Sigmoid colon (tissue), 4 donors: ENCODE results near the gene RHBDD3.

Experiments
- CTCF ChIP-seq, 4 experiments: fragments of 450-650 bp in 3 of 4; fragments of 200-600 bp in 1 of 4; IDR thresholded peaks; one replicate each; pipeline ENCODE4 v1.5.1; 2016 to 2019; ENCODE audit warnings: antibody characterized with exemption in 4 of 4, mild to moderate bottlenecking in 3 of 4, moderate library complexity in 2 of 4
- EP300 ChIP-seq, 4 donors: sonication (generic); formaldehyde crosslinking; IDR thresholded peaks; one replicate each; pipeline ENCODE4 v1.6.1; 2017; ENCODE audit warnings: antibody characterized with exemption in 4 of 4
- POLR2A ChIP-seq, 2 donors: fragments of 450-650 bp; IDR thresholded peaks; one replicate each; pipeline ENCODE4 v1.6.1; 2016; ENCODE audit warnings: antibody characterized with exemption in 2 of 2, mild to moderate bottlenecking in 2 of 2, moderate library complexity in 2 of 2
- POLR2AphosphoS5 ChIP-seq, 4 donors: sonication (generic); formaldehyde crosslinking; IDR thresholded peaks; one replicate each; pipeline ENCODE4 v1.6.1; 2017; ENCODE audit warnings: antibody characterized with exemption in 4 of 4

GRCh38 chr22:29233277-29233877, 34.4 kb downstream of the RHBDD3 start:
- TF ChIP-seq POLR2A (IDR thresholded peaks at IDR 0.05) (no peak), CTCF (IDR thresholded peaks at IDR 0.05) (no peak), EP300 (IDR thresholded peaks at IDR 0.05) (no peak), POLR2AphosphoS5 (IDR thresholded peaks at IDR 0.05) (no peak)
